K562 treated with DMSO at 1 percent for 48 hours (cell line): ENCODE measurements around the gene HSP90B1. TPM values are rescaled to one million over a fixed set of nuclear protein-coding genes. Genes with fewer than 3 reads are reported as not detected.

Source experiments
- total RNA-seq: library from RNA; unstranded; fragments of 300-600 nt; gene quantifications from 2 replicates; pipeline ENCODE4 v1.2.3, GENCODE V29; 2022; ENCODE audit warnings: low replicate concordance; ENCODE audit errors: extremely low read depth

HSP90B1 gene
- total RNA-seq, result 205 and 911 TPM in 2 replicates

DNA sequence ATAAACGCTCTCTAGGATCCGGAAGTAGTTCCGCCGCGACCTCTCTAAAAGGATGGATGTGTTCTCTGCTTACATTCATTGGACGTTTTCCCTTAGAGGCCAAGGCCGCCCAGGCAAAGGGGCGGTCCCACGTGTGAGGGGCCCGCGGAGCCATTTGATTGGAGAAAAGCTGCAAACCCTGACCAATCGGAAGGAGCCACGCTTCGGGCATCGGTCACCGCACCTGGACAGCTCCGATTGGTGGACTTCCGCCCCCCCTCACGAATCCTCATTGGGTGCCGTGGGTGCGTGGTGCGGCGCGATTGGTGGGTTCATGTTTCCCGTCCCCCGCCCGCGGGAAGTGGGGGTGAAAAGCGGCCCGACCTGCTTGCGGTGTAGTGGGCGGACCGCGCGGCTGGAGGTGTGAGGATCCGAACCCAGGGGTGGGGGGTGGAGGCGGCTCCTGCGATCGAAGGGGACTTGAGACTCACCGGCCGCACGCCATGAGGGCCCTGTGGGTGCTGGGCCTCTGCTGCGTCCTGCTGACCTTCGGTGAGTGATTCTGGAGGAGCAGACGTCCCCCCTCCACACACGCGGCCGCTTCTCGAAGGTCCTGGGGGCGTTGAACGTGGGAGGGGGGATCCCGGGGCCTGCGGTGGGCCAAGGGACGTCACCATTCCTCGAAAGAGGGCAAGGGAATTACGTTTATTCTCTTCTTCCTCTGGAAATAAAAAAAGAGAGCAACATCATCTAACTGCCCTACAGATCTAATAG is at the start of gene HSP90B1:
Gene HSP90B1, plus strand, starts transcription at position 377 of the 753 bp plus-strand sequence. Its CDS starts 106 bp downstream, at position 483.

GRCh38 chr12:103965590-103966504 is 35.6 kb downstream of the HSP90B1 start, which contains the start of gene TDG:
TSS of gene TDG (plus strand) at chr12:103965872. CDS start at chr12:103966038, 166 bp downstream.

Other genes starting within 250 kb of the HSP90B1 start
- gene NT5DC3, start 89.2 kb upstream of the HSP90B1 start, total RNA-seq, result not detected in 2 replicates
- not detected in 2 replicates for gene TDG, start 35.5 kb downstream of the HSP90B1 start, total RNA-seq
- gene GLT8D2, start 119.8 kb downstream of the HSP90B1 start, total RNA-seq, result not detected in 2 replicates
- not detected in 2 replicates for gene HCFC2, start 134.1 kb downstream of the HSP90B1 start, total RNA-seq
- gene NFYB, start 207.8 kb downstream of the HSP90B1 start, total RNA-seq, result not detected in 2 replicates